Immature natural killer cell (primary cell): ENCODE results near the gene NAA10. TPM values are rescaled to one million over a fixed set of nuclear protein-coding genes. Genes with fewer than 3 reads are reported as not detected.

ENCODE experiments used
- DNase-seq, 3 donors: peaks; one replicate each; pipeline ENCODE4 v3.0.0; 2022; ENCODE audit warnings: mixed read lengths in 1 of 3
- H3K27ac Mint-ChIP-seq, 6 donors: one replicate each; pipeline ENCODE4 v1.8.0; 2020; ENCODE audit warnings: mixed read lengths in 6 of 6, mild to moderate bottlenecking in 5 of 6, inconsistent platforms in 4 of 6, moderate library complexity in 3 of 6
- H3K27me3 Mint-ChIP-seq, 3 donors: one replicate each; pipeline ENCODE4 v1.8.0; 2020 to 2021; ENCODE audit warnings: low read depth in 3 of 3, mild to moderate bottlenecking in 3 of 3, mixed read lengths in 3 of 3, moderate library complexity in 3 of 3, inconsistent platforms in 1 of 3
- H3K36me3 Mint-ChIP-seq, 3 donors: one replicate each; pipeline ENCODE4 v1.8.0; 2020; ENCODE audit warnings: mixed read lengths in 3 of 3, inconsistent platforms in 2 of 3, mild to moderate bottlenecking in 2 of 3
- H3K4me1 Mint-ChIP-seq, 2 donors: one replicate each; pipeline ENCODE4 v1.8.0; 2020; ENCODE audit warnings: inconsistent platforms in 2 of 2, mild to moderate bottlenecking in 2 of 2, mixed read lengths in 2 of 2, moderate library complexity in 1 of 2
- H3K4me3 Mint-ChIP-seq, 5 donors: one replicate each; pipeline ENCODE4 v1.8.0; 2020; ENCODE audit warnings: mild to moderate bottlenecking in 5 of 5, mixed read lengths in 5 of 5, inconsistent platforms in 3 of 5, moderate library complexity in 3 of 5
- H3K9me3 Mint-ChIP-seq, 6 donors: one replicate each; pipeline ENCODE4 v1.8.0; 2020; ENCODE audit warnings: mild to moderate bottlenecking in 6 of 6, mixed read lengths in 6 of 6, inconsistent platforms in 4 of 6, moderate library complexity in 3 of 6
- polyA plus RNA-seq, 3 donors: library from polyadenylated mRNA; unstranded; fragments of 300-500 nt; fragmentation: Illumina TruSeq; gene quantifications; one replicate each; pipeline ENCODE4 v1.2.3, GENCODE V29; 2021

NAA10 gene
- polyA plus RNA-seq, 3 donors from 2014 or later: 70.6 to 126 (median 104) TPM

DNA sequence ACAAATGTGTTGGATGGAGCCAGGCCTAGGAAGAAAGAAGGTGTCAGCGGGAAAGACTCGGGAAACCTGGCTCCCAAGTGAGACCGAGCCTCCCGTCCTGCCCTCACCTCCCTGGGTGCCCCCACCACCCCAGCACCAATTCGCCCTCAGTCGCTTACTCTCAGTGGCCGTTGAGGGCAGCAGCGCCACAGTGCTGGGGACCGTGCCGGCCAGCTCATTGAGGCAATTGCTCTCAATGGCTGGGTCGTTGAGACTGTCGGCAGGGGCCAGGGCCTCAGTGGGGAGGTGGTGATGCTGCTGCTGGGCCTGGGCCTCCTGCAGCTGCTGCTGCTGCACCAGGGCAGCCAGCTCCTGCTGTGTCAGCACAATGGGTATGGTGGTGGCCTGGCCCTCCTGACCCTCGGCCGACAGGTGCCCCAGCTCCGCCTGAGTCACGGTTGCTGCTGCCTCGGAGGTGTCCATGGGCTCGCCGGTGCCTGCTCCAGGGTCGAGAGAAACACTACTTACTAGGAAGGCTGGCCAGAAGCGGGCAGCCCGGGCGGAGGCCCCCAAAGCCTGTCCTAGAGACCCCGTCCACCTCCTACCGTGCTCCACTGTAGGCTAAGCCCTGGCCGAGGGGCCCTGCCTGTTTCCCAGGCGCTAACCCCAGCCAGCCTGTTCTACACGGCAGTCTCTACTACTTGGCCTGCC is 17.0 kb upstream of the NAA10 start:
- peaks cover 22 to 24% of the 10 kb centered on the region in 2 donors for H3K4me1 Mint-ChIP-seq
- H3K36me3 Mint-ChIP-seq: peaks cover 0 to 50% (median 12%) of the 10 kb centered on the region in 3 donors
- H3K27me3 Mint-ChIP-seq: peaks cover 0 to 13% (median 2%) of the 10 kb centered on the region in 3 donors
- no peak overlapping the region for H3K27ac Mint-ChIP-seq
- no peak for DNase-seq
- no peak overlapping the region for H3K4me3 Mint-ChIP-seq
- no peaks in the 10 kb centered on the region for H3K9me3 Mint-ChIP-seq

DNA sequence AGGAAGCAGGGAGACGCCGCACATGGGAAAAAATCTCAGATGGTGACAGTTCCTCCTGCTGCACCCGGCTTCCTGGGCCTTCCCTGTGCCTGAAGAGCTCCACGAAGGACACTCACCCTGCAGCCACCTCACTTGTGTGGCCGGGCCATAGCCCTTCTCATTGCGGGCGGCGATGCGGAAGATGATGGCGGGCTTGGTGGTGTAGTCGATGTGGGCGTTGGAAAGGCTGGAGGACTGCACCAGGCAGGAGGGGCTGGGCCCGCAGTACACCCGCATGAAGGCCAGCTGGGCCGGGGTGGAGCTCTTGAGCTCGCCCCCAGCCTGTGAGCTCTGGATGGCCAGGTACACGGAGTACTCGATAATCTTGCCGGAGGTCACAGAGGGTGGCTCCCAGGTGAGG is 15.3 kb upstream of the NAA10 start:
- H3K4me1 Mint-ChIP-seq: peaks cover 24 to 28% of the 10 kb centered on the region in 2 donors
- no peaks in the 10 kb centered on the region for H3K9me3 Mint-ChIP-seq
- H3K27ac Mint-ChIP-seq: peak overlapping the region in 3 of 6 donors; percentile 21 to 35 (median 32)
- no peak overlapping the region for H3K4me3 Mint-ChIP-seq
- peaks cover 0 to 13% (median 2%) of the 10 kb centered on the region in 3 donors for H3K27me3 Mint-ChIP-seq
- no peak for DNase-seq
- peaks cover 0 to 42% (median 9%) of the 10 kb centered on the region in 3 donors for H3K36me3 Mint-ChIP-seq

DNA sequence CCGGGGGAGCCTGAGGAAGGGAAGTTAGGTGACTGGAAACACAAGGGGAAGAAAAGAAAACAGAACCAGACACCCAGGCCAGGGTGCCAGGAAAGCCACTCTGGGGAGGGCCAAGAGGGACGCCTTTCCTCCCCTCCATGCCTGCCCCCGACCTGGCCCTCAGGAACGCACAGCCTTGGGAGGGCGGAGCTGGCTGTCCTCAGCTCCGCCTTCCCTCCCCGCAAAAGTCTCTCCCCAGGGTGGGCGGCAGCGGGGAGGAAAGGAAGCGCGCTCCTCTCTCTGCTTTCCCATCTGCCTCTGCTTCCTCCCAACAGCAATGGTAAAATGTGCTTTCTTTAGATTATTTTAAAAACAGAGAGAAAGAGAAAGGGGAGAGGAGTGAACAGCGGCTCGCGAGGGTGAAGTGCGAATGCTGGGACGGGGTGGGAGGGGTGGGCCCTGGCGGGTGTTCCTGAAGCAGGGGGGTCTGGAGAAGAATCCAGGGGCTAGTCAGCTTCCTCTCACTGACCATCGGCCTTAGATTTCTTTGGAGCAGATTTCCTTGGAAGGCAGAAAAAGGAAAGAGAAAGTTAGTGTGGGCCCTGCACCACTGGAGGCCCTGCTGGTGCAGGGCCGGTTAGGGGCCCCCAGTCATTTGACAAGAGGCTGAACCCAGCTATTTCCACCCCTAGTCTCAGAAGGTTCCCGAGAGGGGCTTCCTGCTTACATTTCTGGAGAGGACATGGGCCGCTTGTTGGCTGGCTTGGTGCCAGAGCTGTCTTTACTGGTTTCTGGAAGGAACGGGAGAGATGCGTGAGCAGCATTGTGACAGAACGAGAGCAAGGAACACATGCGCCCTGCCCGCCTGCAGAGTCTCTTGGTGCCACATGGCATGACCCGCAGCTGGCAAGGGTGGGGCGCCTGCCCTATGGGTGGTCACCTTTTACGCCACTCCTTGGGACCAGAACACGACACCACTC is 14.3 kb upstream of the NAA10 start:
- peak overlapping the region; percentile 41 to 67 (median 52) for H3K4me3 Mint-ChIP-seq
- peaks cover 24 to 30% of the 10 kb centered on the region in 2 donors for H3K4me1 Mint-ChIP-seq
- H3K9me3 Mint-ChIP-seq: no peaks in the 10 kb centered on the region
- peak in 1 of 3 donors; percentile 18 for DNase-seq
- H3K27me3 Mint-ChIP-seq: peaks cover 0 to 13% (median 1%) of the 10 kb centered on the region in 3 donors
- H3K27ac Mint-ChIP-seq: peak overlapping the region; percentile 78 to 91 (median 86)
- peaks cover 0 to 35% (median 9%) of the 10 kb centered on the region in 3 donors for H3K36me3 Mint-ChIP-seq

DNA sequence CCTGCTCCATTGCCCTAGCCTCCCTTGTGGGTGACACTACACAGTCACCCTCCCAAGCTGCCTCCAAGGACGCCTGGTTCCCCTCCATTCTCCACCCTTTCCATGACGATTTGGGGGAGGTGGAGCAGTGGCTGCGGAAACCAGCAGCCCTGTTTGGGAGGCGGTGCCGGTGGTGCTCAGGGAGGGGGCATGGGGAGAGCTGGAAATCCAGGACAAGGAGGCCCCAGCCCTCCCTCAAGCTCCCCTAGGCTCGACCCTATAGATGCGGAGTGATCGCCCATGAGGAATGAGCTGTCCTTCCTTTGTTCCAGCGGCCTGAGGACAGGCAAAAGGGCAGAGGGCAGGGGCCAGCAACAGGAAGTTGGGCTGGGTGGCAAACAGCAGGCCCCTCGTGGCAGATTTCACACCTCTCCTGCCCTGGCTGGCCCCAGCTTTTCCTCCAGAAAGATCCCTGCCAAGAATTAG is 13.2 kb upstream of the NAA10 start:
- H3K4me1 Mint-ChIP-seq: peaks cover 24 to 32% of the 10 kb centered on the region in 2 donors
- peak overlapping the region in 4 of 5 donors; percentile 49 to 67 (median 58) for H3K4me3 Mint-ChIP-seq
- no peaks in the 10 kb centered on the region for H3K9me3 Mint-ChIP-seq
- peaks cover 0 to 10% (median 4%) of the 10 kb centered on the region in 3 donors for H3K27me3 Mint-ChIP-seq
- no peak for DNase-seq
- H3K27ac Mint-ChIP-seq: peak overlapping the region; percentile 69 to 97 (median 86)
- H3K36me3 Mint-ChIP-seq: peaks cover 0 to 30% (median 9%) of the 10 kb centered on the region in 3 donors

DNA sequence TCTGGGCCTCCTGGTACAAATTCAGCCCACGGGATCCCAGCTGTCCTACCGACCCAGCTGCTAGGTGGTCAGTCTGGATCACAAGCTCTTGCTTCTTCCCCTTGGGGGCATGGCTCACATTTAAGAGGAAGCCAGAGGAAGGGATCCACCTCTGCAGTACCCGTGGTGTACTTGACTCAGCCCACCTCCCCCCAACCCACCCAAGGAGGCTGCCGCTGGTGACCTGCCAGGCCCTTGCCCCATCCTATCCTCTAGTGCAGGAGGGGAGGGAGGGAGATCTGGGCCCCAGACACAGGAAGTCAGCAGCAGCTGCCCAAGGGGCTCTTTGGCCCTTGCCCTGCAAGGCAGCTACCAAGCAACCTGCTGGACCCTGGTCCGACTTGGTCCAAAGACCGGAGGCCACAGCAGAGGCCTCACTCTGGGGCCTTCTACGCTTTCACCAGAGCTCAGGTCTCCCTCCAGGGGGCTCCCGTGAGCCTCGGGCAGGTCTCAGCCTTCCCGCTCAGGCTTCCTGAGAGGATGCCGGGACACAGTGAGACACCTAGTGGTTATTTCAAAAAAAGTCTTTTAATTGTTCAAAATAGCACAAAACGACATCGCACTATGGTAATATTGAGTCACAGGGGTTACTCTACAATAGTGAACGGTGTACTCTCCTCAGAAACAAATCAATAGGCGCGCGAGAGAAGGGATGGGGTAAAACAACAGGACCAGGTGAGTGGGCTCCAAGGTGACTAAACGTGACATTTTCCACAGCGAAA is 12.4 kb upstream of the NAA10 start:
- Mint-ChIP-seq H3K9me3 (no peaks in the 10 kb centered on the region), H3K4me1 (peaks cover 24 to 32% of the 10 kb centered on the region in 2 donors), H3K36me3 (peaks cover 0 to 27% (median 9%) of the 10 kb centered on the region in 3 donors), H3K27me3 (peaks cover 0 to 10% (median 4%) of the 10 kb centered on the region in 3 donors), H3K4me3 (peak overlapping the region; percentile 34 to 79 (median 68)), H3K27ac (peak overlapping the region; percentile 79 to 97 (median 93))
- DNase-seq: peak; percentile 71 to 76 (median 72)

DNA sequence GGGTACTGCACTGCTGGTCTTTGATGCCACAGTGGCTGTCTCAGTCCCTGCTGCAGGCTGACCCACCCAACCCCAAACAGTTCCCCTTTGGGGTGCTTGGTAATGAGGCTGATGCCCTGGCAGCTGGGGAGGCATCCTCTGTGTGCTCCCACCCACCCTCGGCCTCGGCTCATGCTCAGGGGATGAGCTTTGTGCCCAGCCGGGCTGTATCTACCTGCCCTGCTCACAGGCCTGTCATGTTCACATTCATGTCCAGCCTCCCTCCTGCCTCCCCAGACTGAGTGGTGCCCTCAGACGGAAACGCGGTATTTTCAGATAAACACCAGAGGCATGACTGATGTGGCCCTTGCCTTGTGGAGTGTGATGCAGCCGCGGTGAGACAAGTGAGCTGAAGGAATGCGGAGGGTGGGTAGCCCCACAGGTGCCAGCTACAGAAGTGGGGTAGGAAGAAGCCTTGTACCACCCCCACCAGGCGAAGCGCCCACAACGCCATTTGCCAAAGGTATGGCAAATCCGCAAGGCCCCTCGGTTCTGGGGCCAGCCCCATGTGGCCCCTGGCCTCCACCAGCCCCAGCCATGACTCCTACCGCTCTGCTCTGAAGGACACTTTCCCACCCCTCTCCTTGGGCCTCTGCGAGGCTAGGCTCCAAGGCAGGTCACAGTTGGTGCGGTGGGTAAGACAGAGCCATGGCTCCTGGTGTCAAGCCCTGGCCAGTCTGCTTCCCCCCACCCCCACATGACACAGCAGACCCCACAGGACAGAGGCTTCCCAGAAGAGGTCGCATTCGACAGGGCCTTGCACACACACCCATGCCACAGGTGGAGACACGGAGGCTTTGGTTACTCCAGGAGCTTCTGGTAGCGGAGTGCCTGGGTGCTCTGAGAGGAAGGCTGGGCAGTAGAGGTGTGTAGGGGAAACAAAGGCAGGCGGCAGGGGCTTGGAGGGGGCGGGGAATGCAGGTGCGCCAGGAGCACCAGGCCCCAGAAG is 11.4 kb upstream of the NAA10 start:
- no peak for DNase-seq
- H3K27me3 Mint-ChIP-seq: peaks cover 0 to 10% (median 5%) of the 10 kb centered on the region in 3 donors
- H3K9me3 Mint-ChIP-seq: no peaks in the 10 kb centered on the region
- H3K4me1 Mint-ChIP-seq: peaks cover 26 to 34% of the 10 kb centered on the region in 2 donors
- peak overlapping the region in 2 of 6 donors; percentile 46 to 60 for H3K27ac Mint-ChIP-seq
- peaks cover 0 to 24% (median 9%) of the 10 kb centered on the region in 3 donors for H3K36me3 Mint-ChIP-seq
- no peak overlapping the region for H3K4me3 Mint-ChIP-seq

DNA sequence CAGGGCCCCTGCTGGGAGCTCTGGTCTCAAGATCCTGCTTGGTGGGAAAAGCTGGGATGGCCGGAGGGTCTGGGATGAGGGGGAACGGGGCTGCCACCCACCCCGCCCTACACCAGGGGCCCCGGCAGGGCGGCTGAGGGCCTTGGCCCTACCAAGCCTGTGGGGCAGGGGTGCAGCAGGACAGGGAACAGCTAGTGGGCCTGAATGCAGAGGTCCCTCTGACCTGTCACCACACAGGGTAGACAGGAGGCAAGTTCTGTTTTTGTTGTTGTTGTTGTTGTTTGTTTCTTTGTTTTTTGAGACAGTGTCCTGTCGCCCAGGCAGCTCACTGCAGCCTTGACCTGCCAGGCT is 9.9 kb upstream of the NAA10 start:
- DNase-seq: no peak
- Mint-ChIP-seq H3K27ac (peak overlapping the region in 2 of 6 donors; percentile 55 to 64), H3K4me3 (peak overlapping the region in 4 of 5 donors; percentile 21 to 76 (median 52)), H3K36me3 (peaks cover 0 to 13% (median 4%) of the 10 kb centered on the region in 3 donors), H3K27me3 (peaks cover 0 to 8% (median 7%) of the 10 kb centered on the region in 3 donors), H3K4me1 (peaks cover 30 to 31% of the 10 kb centered on the region in 2 donors), H3K9me3 (no peaks in the 10 kb centered on the region)

DNA sequence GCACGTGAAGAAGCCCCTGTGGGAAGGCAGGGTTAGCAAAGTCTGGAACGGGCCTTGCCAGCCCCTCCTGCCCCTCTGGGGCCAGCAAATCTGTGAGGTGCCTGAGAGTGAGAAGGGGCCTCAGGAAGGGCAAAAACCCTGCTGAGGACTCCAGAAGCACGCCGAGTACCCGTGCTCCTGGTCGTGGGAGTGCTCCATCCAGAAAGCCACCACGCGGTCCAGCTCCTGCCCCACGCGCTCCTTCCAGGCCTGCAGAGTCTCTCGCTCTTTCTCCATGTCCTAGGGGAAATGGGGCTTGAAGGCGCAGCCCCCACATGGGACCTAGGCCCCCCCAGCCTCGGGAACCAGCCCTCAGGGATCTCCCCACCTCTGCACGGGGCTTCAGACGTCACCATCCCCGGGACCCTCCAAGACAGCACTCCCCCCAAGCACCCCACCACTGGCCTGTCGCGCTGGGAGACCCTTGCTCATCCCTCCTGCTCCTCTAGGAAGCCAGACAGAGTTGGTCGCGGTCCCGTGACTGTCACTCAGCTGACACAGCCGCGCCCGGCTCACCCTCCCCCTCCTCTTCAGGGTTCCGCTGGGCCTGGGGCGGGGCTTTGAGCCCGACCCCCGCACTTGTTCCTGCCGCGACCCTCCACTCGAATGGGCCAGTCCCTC is 9.4 kb upstream of the NAA10 start, which contains the start of gene RENBP:
TSS of gene RENBP (minus strand) at position 504 of the 660 bp plus-strand sequence. CDS start at position 471, 33 bp downstream.
- Mint-ChIP-seq H3K4me1 (peaks cover 27 to 29% of the 10 kb centered on the region in 2 donors), H3K9me3 (no peaks in the 10 kb centered on the region), H3K4me3 (peak within 1 kb of the TSS; percentile 73 to 83 (median 76)), H3K36me3 (peaks cover 0 to 10% (median 4%) of the 10 kb centered on the region in 3 donors), H3K27ac (peak within 1 kb of the TSS in 5 of 6 donors; percentile 55 to 77 (median 66)), H3K27me3 (peaks cover 0 to 9% (median 7%) of the 10 kb centered on the region in 3 donors)
- DNase-seq: no peak

DNA sequence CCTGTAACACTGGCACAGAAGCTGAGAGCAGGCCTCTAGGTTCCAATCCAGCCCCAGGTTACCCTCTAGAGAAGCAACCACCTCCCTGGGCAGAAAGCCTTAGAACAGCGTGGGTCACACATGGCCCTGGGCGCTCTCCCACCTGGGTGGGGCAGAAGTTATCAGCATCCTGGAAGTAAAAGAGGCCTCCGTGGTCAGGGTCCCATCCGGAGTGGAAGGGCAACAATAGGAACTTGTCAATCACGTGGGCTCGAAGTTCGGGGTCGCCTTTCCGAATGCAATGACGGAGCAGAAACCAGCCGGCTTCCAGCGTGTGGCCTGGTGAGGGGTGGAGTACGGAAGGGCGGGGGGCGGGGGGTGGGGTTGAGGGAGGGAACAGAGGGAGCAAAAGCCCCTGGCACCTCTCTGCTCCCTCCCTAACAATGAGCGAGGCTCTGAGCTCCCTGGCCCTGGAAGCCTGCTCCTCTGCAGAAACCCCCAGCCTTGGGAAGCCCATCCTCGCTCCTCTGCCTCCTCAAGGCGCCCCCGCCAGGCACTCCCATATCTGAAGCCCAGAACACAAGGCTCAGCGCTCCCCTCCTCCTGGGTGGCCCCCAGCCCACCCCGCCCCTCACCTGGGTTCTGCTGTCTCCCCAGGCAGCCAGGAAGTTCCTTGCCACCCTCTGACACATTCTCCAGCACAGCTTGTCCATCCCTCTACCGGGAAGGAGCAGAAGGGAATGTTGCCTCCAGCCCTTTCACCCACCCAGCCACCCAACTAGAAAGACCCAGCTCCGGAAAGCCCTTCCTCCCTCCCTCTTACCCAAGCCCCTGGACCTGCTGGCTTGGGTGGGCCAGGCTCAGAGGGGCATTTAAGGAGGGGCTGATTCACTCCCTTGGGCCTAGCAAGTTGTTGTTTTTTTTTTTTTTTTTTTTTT is 6.8 kb upstream of the NAA10 start:
- H3K27ac Mint-ChIP-seq: no peak overlapping the region
- H3K4me3 Mint-ChIP-seq: peak overlapping the region in 3 of 5 donors; percentile 54 to 69 (median 55)
- no peaks in the 10 kb centered on the region for H3K9me3 Mint-ChIP-seq
- peaks cover 5 to 15% of the 10 kb centered on the region in 2 donors for H3K4me1 Mint-ChIP-seq
- DNase-seq: no peak
- H3K27me3 Mint-ChIP-seq: peaks cover 0 to 9% (median 0%) of the 10 kb centered on the region in 3 donors
- no peaks in the 10 kb centered on the region for H3K36me3 Mint-ChIP-seq

DNA sequence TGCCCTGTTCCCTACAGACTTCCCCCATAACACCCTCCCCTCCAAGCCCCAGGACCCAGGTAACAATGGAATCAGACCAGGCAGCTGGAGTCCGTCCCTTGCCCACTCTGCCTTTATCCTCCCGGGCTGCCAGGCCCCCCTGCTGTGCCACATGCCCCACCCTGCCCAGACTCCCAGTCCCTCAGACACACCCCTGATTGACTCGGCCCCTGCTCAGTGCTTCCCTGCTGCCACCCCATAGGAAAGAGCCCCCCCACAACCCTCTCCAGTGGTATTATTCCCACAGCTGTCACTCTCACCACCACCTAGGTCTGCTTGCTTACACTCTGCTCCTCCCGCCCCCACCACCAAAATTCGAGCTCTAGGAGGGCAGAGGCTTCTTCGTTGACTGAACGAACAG is 4.7 kb upstream of the NAA10 start:
- peaks cover 5 to 15% of the 10 kb centered on the region in 2 donors for H3K4me1 Mint-ChIP-seq
- no peaks in the 10 kb centered on the region for H3K9me3 Mint-ChIP-seq
- H3K36me3 Mint-ChIP-seq: no peaks in the 10 kb centered on the region
- no peak overlapping the region for H3K27ac Mint-ChIP-seq
- H3K4me3 Mint-ChIP-seq: no peak overlapping the region
- DNase-seq: no peak
- H3K27me3 Mint-ChIP-seq: peaks cover 0 to 7% (median 0%) of the 10 kb centered on the region in 3 donors
